ENCODE results near the gene MAML2. TPM values are rescaled to one million over a fixed set of nuclear protein-coding genes. Genes with fewer than 3 reads are reported as not detected.

Gene MAML2
- total and polyA plus RNA-seq, 2 of the 13 experiments (the other 11 are each of a cell fraction or from before 2014, with no cell fraction given), result 2.3 to 25.9 TPM

- CTCF ChIA-PET (ENCODE audit: low intra/inter-chr PET ratio, low total read pairs), result no interaction called here
- no peak overlapping the region for H2AFZ ChIP-seq (ENCODE audit: low read length)
These were observed 366.4 kb downstream of the MAML2 start for GRCh38 chr11:95976550-95976949.

GRCh38 chr11:95975343-95975742, 367.7 kb downstream of the MAML2 start:
- ATAC-seq (no peak), DNase-seq (ENCODE audit: low spot score) (no peak), FAIRE-seq (no peak)
- Histone ChIP-seq H3K4me3 (replicated peaks in 1 of 3; ENCODE audit: insufficient read depth in 1 of 3, low read depth in 2 of 3, low read length in 3 of 3) (no peak overlapping the region), H3K27me3 (ENCODE audit: control insufficient read depth in 1 of 2, insufficient read depth in 2 of 2, low read length in 2 of 2) (no peaks in the 10 kb centered on the region), H3K79me2 (ENCODE audit: insufficient read depth, low read length) (no peaks in the 10 kb centered on the region), H3K4me2 (ENCODE audit: low read depth, low read length) (no peak overlapping the region), H2AFZ (ENCODE audit: low read length) (no peak overlapping the region), H3K4me1 (ENCODE audit: insufficient read depth, low read length) (0 out of 2 replicates have a peak, but pooled peaks cover 8% of the 10 kb centered on the region), H3K9ac (ENCODE audit: insufficient read depth, low read depth, low read length) (no peak overlapping the region), H3K9me3 (ENCODE audit: low read length) (no peaks in the 10 kb centered on the region), H3K36me3 (replicated peaks in 1 of 2; ENCODE audit: control insufficient read depth in 1 of 2, insufficient read depth in 2 of 2, low read length in 2 of 2) (peaks cover 9 to 18% of the 10 kb centered on the region in 2 experiments; a peak in 4 of 5 replicates), H4K20me1 (ENCODE audit: insufficient read depth, low read length) (no peaks in the 10 kb centered on the region), H3K27ac (ENCODE audit: extremely low read length, insufficient read depth, low read length) (no peak overlapping the region)
- 92% methylated on average over 5 of the region's 5 CpGs for WGBS (ENCODE audit: low lambda C conversion rate)
- BruUV-seq (replicated peaks), result no TSS peak
- POLR2A ChIA-PET, result no interaction called here
- in situ Hi-C loops (cut with HindIII; ENCODE audit: extremely low pct_ligation_motif_present, low pct_unique_long_range_greater_than_20kb) (no loop called here), intact Hi-C loops (cut with micrococcal nuclease; ENCODE audit: unreplicated experiment) (no loop called here)
- TF ChIP-seq EHMT2 (IDR thresholded peaks at IDR 0.05; ENCODE audit: borderline replicate concordance, low read depth, low read length), result no peak
- TF ChIP-seq CENPX (CRISPR knock-in tag; IDR thresholded peaks at IDR 0.05), result no peak
- CTCF ChIA-PET (ENCODE audit: low intra/inter-chr PET ratio, low total read pairs), result no interaction called here

More at GRCh38 chr11:95976550-95976949, 366.4 kb downstream of the MAML2 start:
- DNase-seq (ENCODE audit: low spot score), result no peak
- POLR2A ChIA-PET, result no interaction called here
- no TSS peak for BruUV-seq (replicated peaks)
- in situ Hi-C loops (cut with HindIII; ENCODE audit: extremely low pct_ligation_motif_present, low pct_unique_long_range_greater_than_20kb) (no loop called here), intact Hi-C loops (cut with micrococcal nuclease; ENCODE audit: unreplicated experiment) (no loop called here)
- WGBS (ENCODE audit: low lambda C conversion rate), result 95% methylated on average over 2 of the region's 2 CpGs
- H3K79me2 ChIP-seq (ENCODE audit: insufficient read depth, low read length), result no peaks in the 10 kb centered on the region
- no peaks in the 10 kb centered on the region for H4K20me1 ChIP-seq (ENCODE audit: insufficient read depth, low read length)
- 0 out of 2 replicates have a peak, but pooled peaks cover 8% of the 10 kb centered on the region for H3K4me1 ChIP-seq (ENCODE audit: insufficient read depth, low read length)
- no peak overlapping the region for H3K9ac ChIP-seq (ENCODE audit: insufficient read depth, low read depth, low read length)
- TF ChIP-seq MAFG (CRISPR knock-in tag; IDR thresholded peaks at IDR 0.05), result no peak
- H3K27me3 ChIP-seq (ENCODE audit: control insufficient read depth in 1 of 2, insufficient read depth in 2 of 2, low read length in 2 of 2), result no peaks in the 10 kb centered on the region
- no peak overlapping the region for H3K27ac ChIP-seq (ENCODE audit: extremely low read length, insufficient read depth, low read length)
- H3K4me2 ChIP-seq (ENCODE audit: low read depth, low read length), result no peak overlapping the region
- peaks cover 13 to 30% of the 10 kb centered on the region in 2 experiments; a peak in 4 of 5 replicates for H3K36me3 ChIP-seq (replicated peaks in 1 of 2; ENCODE audit: control insufficient read depth in 1 of 2, insufficient read depth in 2 of 2, low read length in 2 of 2)
- H3K4me3 ChIP-seq (replicated peaks in 1 of 3; ENCODE audit: insufficient read depth in 1 of 3, low read depth in 2 of 3, low read length in 3 of 3), result no peak overlapping the region
- ATAC-seq, result no peak
- no peak for FAIRE-seq
- no peaks in the 10 kb centered on the region for H3K9me3 ChIP-seq (ENCODE audit: low read length)
